Astrocyte (in vitro differentiated cells and primary cell): Measurements from ENCODE around the gene HOXC6. TPM values are rescaled to one million over a fixed set of nuclear protein-coding genes. Genes with fewer than 3 reads are reported as not detected.

ENCODE experiments used
- DNase-seq: peaks from one replicate; pipeline ENCODE4 v3.0.0-alpha.2; 2010; ENCODE audit warnings: low read depth
- FAIRE-seq: peaks from 2 replicates; lab custom pipeline; 2011; peaks lifted over from hg19 to GRCh38; lab: Jason Lieb, UNC
- H2AFZ ChIP-seq: 2 replicates; pipeline ENCODE4 v1.6.0; 2012; ENCODE audit warnings: low read depth, low read length, inconsistent platforms
- H3K27ac ChIP-seq: 2 replicates; pipeline ENCODE4 v1.5.1; 2011; ENCODE audit warnings: low read depth, low read length, inconsistent platforms
- H3K27me3 ChIP-seq: 2 replicates; pipeline ENCODE4 v1.6.0; 2011; ENCODE audit warnings: low read length, inconsistent platforms; ENCODE audit not compliant: insufficient read depth
- H3K36me3 ChIP-seq: 2 replicates; pipeline ENCODE4 v1.5.1; 2011; ENCODE audit warnings: low read length, inconsistent platforms; ENCODE audit not compliant: insufficient read depth
- H3K4me1 ChIP-seq: 2 replicates; pipeline ENCODE4 v1.5.1; 2011; ENCODE audit warnings: low read length, inconsistent platforms; ENCODE audit not compliant: insufficient read depth
- H3K4me2 ChIP-seq: 2 replicates; pipeline ENCODE4 v1.6.0; 2012; ENCODE audit warnings: low read length, inconsistent platforms
- H3K4me3 ChIP-seq: 2 replicates; pipeline ENCODE4 v1.5.1; 2011; ENCODE audit warnings: low read depth, mild to moderate bottlenecking, low read length, inconsistent platforms; ENCODE audit not compliant: insufficient read depth
- H3K79me2 ChIP-seq: 2 replicates; pipeline ENCODE4 v1.6.0; 2012; ENCODE audit warnings: mild to moderate bottlenecking, low read length, inconsistent platforms; ENCODE audit not compliant: insufficient read depth
- H3K9ac ChIP-seq: 2 replicates; pipeline ENCODE4 v1.6.0; 2012; ENCODE audit warnings: mild to moderate bottlenecking, low read length, inconsistent platforms
- H3K9me3 ChIP-seq: 2 replicates; pipeline ENCODE4 v1.5.1; 2012; ENCODE audit warnings: low read depth, mild to moderate bottlenecking, low read length, inconsistent platforms; ENCODE audit not compliant: insufficient read depth
- H4K20me1 ChIP-seq: 2 replicates; pipeline ENCODE4 v1.6.0; 2012; ENCODE audit warnings: low read length, inconsistent platforms; ENCODE audit not compliant: insufficient read depth
- H3K27ac Mint-ChIP-seq: one replicate; pipeline ENCODE4 v1.8.0; 2021; ENCODE audit warnings: mild to moderate bottlenecking, mixed read lengths; ENCODE audit not compliant: unreplicated experiment
- H3K27me3 Mint-ChIP-seq: one replicate; pipeline ENCODE4 v1.8.0; 2021; ENCODE audit warnings: low read depth, mixed read lengths; ENCODE audit not compliant: unreplicated experiment
- H3K36me3 Mint-ChIP-seq: one replicate; pipeline ENCODE4 v1.8.0; 2021; ENCODE audit warnings: low read depth, mixed read lengths; ENCODE audit not compliant: unreplicated experiment
- H3K4me1 Mint-ChIP-seq: one replicate; pipeline ENCODE4 v1.8.0; 2021; ENCODE audit warnings: low read depth, mixed read lengths; ENCODE audit not compliant: unreplicated experiment
- H3K4me3 Mint-ChIP-seq: one replicate; pipeline ENCODE4 v1.8.0; 2021; ENCODE audit warnings: mild to moderate bottlenecking, moderate library complexity, mixed read lengths; ENCODE audit not compliant: unreplicated experiment
- H3K9me3 Mint-ChIP-seq: one replicate; pipeline ENCODE4 v1.8.0; 2021; ENCODE audit warnings: mild to moderate bottlenecking, mixed read lengths; ENCODE audit not compliant: unreplicated experiment
- EZH2 ChIP-seq: IDR thresholded peaks from 2 replicates; pipeline ENCODE4 v1.6.1; 2012; ENCODE audit warnings: mild to moderate bottlenecking, low read length, inconsistent platforms; ENCODE audit not compliant: insufficient read depth
- total RNA-seq: library from RNA; stranded (reverse); gene quantifications from 2 replicates; pipeline ENCODE4 v1.2.1, GENCODE V29; 2021
- TF ChIP-seq, protein P1 (sequence below): IDR thresholded peaks from 2 replicates; pipeline ENCODE4 v1.5.1; 2011; ENCODE audit warnings: low read depth, mild to moderate bottlenecking, inconsistent platforms, low read length, moderate library complexity; ENCODE audit not compliant: insufficient read depth

The HOXC6 gene
- total RNA-seq, 1 donor from 2014 or later, result not detected

- Mint-ChIP-seq H3K4me3 (no peak overlapping the region), H3K27me3 (peaks cover 80% of the 10 kb centered on the region), H3K9me3 (peaks cover 39% of the 10 kb centered on the region), H3K4me1 (no peaks in the 10 kb centered on the region), H3K36me3 (peaks cover 2% of the 10 kb centered on the region), H3K27ac (no peak overlapping the region)
- Histone ChIP-seq H3K4me3 (no peak overlapping the region), H3K9me3 (peaks cover 7% of the 10 kb centered on the region), H3K27ac (no peak overlapping the region), H2AFZ (no peak overlapping the region), H3K9ac (no peak overlapping the region), H3K27me3 (peaks cover 87% of the 10 kb centered on the region), H3K4me1 (no peaks in the 10 kb centered on the region), H3K79me2 (no peaks in the 10 kb centered on the region), H4K20me1 (no peaks in the 10 kb centered on the region), H3K36me3 (no peaks in the 10 kb centered on the region), H3K4me2 (no peak overlapping the region)
- FAIRE-seq (no peak), DNase-seq (peak; percentile 5)
- TF ChIP-seq, protein P1, sequence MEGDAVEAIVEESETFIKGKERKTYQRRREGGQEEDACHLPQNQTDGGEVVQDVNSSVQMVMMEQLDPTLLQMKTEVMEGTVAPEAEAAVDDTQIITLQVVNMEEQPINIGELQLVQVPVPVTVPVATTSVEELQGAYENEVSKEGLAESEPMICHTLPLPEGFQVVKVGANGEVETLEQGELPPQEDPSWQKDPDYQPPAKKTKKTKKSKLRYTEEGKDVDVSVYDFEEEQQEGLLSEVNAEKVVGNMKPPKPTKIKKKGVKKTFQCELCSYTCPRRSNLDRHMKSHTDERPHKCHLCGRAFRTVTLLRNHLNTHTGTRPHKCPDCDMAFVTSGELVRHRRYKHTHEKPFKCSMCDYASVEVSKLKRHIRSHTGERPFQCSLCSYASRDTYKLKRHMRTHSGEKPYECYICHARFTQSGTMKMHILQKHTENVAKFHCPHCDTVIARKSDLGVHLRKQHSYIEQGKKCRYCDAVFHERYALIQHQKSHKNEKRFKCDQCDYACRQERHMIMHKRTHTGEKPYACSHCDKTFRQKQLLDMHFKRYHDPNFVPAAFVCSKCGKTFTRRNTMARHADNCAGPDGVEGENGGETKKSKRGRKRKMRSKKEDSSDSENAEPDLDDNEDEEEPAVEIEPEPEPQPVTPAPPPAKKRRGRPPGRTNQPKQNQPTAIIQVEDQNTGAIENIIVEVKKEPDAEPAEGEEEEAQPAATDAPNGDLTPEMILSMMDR, result no peak
- no peak for TF ChIP-seq EZH2
These were observed 2.7 kb downstream of the HOXC6 start for GRCh38 chr12:54030889-54031471.

DNA sequence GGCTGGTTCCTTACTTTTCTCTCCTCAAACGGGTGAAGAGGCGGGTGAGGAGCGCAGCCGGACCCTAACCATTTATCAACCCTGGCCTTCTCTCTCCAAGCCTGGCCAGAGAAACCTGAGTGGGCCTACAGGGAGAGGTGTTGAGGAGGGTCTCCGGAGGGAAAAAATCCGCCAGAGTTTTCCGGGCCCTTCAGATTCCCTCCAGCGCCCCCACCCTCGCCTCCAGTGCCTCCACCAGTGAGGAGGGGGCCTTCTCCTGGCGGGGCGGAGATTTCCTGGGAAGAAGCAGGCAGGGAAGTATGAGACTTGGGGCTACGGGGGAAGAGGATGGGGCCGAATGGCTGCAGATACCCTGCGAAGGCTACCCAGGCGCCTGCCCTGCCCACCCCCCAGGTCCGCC is 3.2 kb downstream of the HOXC6 start:
- Histone ChIP-seq H3K27me3 (peaks cover 84% of the 10 kb centered on the region), H4K20me1 (no peaks in the 10 kb centered on the region), H3K27ac (no peak overlapping the region), H2AFZ (no peak overlapping the region), H3K9me3 (peaks cover 7% of the 10 kb centered on the region), H3K79me2 (no peaks in the 10 kb centered on the region), H3K4me2 (no peak overlapping the region), H3K4me3 (no peak overlapping the region), H3K36me3 (no peaks in the 10 kb centered on the region), H3K4me1 (no peaks in the 10 kb centered on the region), H3K9ac (no peak overlapping the region)
- DNase-seq (no peak), FAIRE-seq (no peak)
- Mint-ChIP-seq H3K27me3 (peaks cover 80% of the 10 kb centered on the region), H3K4me1 (no peaks in the 10 kb centered on the region), H3K9me3 (peaks cover 39% of the 10 kb centered on the region), H3K4me3 (no peak overlapping the region), H3K36me3 (peaks cover 2% of the 10 kb centered on the region), H3K27ac (no peak overlapping the region)
- peak; percentile 1 for TF ChIP-seq EZH2
- TF ChIP-seq, protein P1, result no peak

- no peak overlapping the region for H3K4me3 Mint-ChIP-seq
- Histone ChIP-seq H3K27ac (no peak overlapping the region), H3K4me1 (no peaks in the 10 kb centered on the region), H3K4me3 (no peak overlapping the region), H3K27me3 (peaks cover 79% of the 10 kb centered on the region), H3K4me2 (no peak overlapping the region), H3K79me2 (no peaks in the 10 kb centered on the region), H3K9me3 (peaks cover 7% of the 10 kb centered on the region), H2AFZ (no peak overlapping the region), H3K36me3 (no peaks in the 10 kb centered on the region), H3K9ac (no peak overlapping the region), H4K20me1 (no peaks in the 10 kb centered on the region)
- peak; percentile 42 for TF ChIP-seq EZH2
- TF ChIP-seq, protein P1, result no peak
- peaks cover 37% of the 10 kb centered on the region for H3K9me3 Mint-ChIP-seq
- H3K27me3 Mint-ChIP-seq, result peaks cover 80% of the 10 kb centered on the region
- H3K4me1 Mint-ChIP-seq, result no peaks in the 10 kb centered on the region
- DNase-seq, result no peak
- FAIRE-seq, result peak; percentile 17
- H3K27ac Mint-ChIP-seq, result no peak overlapping the region
- peaks cover 2% of the 10 kb centered on the region for H3K36me3 Mint-ChIP-seq
These were observed 3.9 kb downstream of the HOXC6 start for GRCh38 chr12:54032086-54032619.
